ENCODE data around the gene FADS2.

DNA sequence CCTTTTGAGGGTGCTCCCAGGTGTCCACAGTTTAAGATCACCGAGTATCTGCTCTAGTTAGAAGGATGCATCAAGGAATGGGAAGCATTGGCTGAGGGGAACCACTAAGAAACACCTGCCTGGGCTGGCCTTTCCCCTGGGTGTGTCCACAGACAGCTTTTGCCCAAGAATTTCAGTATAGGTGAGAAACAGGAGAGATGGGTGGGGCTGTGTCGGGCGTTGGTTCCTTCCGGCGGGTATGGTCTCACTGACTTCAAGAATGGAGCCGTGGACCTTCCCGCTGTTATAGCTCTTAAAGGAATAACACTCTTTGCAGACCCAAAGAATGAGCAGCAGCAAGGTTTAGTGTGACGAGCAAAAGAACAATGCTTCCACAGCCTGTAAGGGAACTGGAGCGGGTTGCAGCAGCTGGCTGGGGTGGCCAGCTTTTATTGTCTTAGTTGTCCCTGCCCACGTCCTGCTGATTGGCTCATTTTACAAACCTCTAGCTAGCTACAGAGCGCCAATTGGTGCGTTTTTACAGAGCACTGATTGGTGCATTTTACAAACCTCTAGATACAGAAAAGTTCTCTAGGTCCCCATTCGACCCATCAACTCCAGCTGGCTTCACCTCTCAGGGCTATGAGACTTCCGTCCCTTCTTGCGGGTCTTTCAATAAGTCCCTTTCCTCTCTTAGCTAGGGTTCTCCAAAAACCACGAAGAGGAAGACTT, 13.7 kb upstream of the FADS2 start:
- TF ChIP-seq, protein P1, sequence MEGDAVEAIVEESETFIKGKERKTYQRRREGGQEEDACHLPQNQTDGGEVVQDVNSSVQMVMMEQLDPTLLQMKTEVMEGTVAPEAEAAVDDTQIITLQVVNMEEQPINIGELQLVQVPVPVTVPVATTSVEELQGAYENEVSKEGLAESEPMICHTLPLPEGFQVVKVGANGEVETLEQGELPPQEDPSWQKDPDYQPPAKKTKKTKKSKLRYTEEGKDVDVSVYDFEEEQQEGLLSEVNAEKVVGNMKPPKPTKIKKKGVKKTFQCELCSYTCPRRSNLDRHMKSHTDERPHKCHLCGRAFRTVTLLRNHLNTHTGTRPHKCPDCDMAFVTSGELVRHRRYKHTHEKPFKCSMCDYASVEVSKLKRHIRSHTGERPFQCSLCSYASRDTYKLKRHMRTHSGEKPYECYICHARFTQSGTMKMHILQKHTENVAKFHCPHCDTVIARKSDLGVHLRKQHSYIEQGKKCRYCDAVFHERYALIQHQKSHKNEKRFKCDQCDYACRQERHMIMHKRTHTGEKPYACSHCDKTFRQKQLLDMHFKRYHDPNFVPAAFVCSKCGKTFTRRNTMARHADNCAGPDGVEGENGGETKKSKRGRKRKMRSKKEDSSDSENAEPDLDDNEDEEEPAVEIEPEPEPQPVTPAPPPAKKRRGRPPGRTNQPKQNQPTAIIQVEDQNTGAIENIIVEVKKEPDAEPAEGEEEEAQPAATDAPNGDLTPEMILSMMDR (IDR thresholded peaks at IDR 0.05) = no peak
- no peak for TF ChIP-seq POLR2A (IDR thresholded peaks at IDR 0.05)
